NCI-H2081 treated with DMSO at 0.1 percent for 48 hours (cell line): ENCODE results near the gene SALL1.

Source experiments
- DNase-seq: peaks from one replicate; lab custom pipeline; 2025; lab: John Stamatoyannopoulos, UW

The SALL1 gene

GRCh38 chr16:51156807-51157200, 5.7 kb upstream of the SALL1 start:
- no peak for DNase-seq

- DNase-seq: no peak
Observed at GRCh38 chr16:51155820-51156806, 5.0 kb upstream of the SALL1 start.

GRCh38 chr16:51155199-51155607, 4.1 kb upstream of the SALL1 start:
- no peak for DNase-seq

GRCh38 chr16:51154271-51155171, 3.5 kb upstream of the SALL1 start:
- no peak for DNase-seq

- no peak for DNase-seq
Observed at GRCh38 chr16:51153577-51154031, 2.5 kb upstream of the SALL1 start.

- no peak for DNase-seq
Observed at GRCh38 chr16:51152691-51153576, 1.9 kb upstream of the SALL1 start.

GRCh38 chr16:51151961-51152663, 1.0 kb upstream of the SALL1 start:
- no peak for DNase-seq

- peak; percentile 55 for DNase-seq
Observed at GRCh38 chr16:51151435-51151960, 428 bp upstream of the SALL1 start.

- DNase-seq: no peak
Observed at GRCh38 chr16:51150165-51150887, 744 bp downstream of the SALL1 start.

GRCh38 chr16:51149721-51150164, 1.3 kb downstream of the SALL1 start:
- DNase-seq: no peak

GRCh38 chr16:51149251-51149661, 1.8 kb downstream of the SALL1 start:
- no peak for DNase-seq

GRCh38 chr16:51148678-51149228, 2.3 kb downstream of the SALL1 start:
- DNase-seq: no peak

- DNase-seq: no peak
Observed at GRCh38 chr16:51147776-51148677, 3.0 kb downstream of the SALL1 start.

GRCh38 chr16:51146256-51146924, 4.7 kb downstream of the SALL1 start:
- no peak for DNase-seq

GRCh38 chr16:51144203-51144602, 6.9 kb downstream of the SALL1 start:
- DNase-seq: peak; percentile 58

- DNase-seq: no peak
Observed at GRCh38 chr16:51143196-51143977, 7.7 kb downstream of the SALL1 start.

GRCh38 chr16:51141541-51141940, 9.5 kb downstream of the SALL1 start:
- DNase-seq: no peak
